ENCODE measurements around the gene ZNF784. TPM values are rescaled to one million over a fixed set of nuclear protein-coding genes. Genes with fewer than 3 reads are reported as not detected.

ZNF784 gene
- total RNA-seq, 2 experiments from 2014 or later, result 3.6 to 3.7 TPM

DNA sequence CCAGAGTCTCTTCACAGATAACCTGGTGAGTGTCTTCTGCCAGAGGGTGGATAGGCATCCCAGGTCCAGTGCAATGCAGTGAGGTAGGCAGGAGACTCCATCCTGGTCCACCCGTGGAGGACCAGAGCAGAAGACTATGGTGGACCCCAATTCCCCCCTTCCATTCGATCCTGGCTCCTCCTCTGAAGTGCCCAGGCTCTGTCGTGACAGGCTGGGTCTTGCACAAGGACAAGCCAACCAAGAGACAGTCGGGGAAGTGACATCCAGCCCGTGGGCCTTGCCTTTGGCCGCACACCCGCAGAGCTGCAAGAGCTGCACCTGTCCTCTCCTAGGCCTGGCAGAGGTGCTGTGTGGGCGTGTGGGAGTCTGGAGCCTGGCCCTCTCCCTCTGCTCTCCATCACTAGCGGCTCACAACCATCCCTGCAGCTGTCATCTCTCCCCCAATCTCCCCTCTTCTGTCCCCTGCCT lies 3.1 kb downstream of the ZNF784 start:
- CTCF ChIA-PET, result interaction anchor here (1.6 to 2.4 kb wide), 3 partner anchors 10 to 15 kb away, joined by 6 to 14 read pairs (median 7); partner anchors contain the start of gene ZNF865
- peak overlapping the region; percentile 86 for H3K27ac Mint-ChIP-seq
- H3K36me3 Mint-ChIP-seq (ENCODE audit: low read depth), result peaks cover 28% of the 10 kb centered on the region
- intact Hi-C loops (cut with micrococcal nuclease), result no loop called here
- peaks cover 45% of the 10 kb centered on the region for H3K4me1 Mint-ChIP-seq (ENCODE audit: low read depth)
- ATAC-seq (no peak), DNase-seq (no peak)
- no peaks in the 10 kb centered on the region for H3K27me3 Mint-ChIP-seq
- no peaks in the 10 kb centered on the region for H3K9me3 Mint-ChIP-seq
- POLR2A ChIA-PET, result interaction anchor here (4.0 kb wide), 1 partner anchor 15 kb away, joined by 26 read pairs; the partner anchor contains the start of gene ZNF865
- no peak overlapping the region for H3K4me3 Mint-ChIP-seq
- TF ChIP-seq, protein P1, sequence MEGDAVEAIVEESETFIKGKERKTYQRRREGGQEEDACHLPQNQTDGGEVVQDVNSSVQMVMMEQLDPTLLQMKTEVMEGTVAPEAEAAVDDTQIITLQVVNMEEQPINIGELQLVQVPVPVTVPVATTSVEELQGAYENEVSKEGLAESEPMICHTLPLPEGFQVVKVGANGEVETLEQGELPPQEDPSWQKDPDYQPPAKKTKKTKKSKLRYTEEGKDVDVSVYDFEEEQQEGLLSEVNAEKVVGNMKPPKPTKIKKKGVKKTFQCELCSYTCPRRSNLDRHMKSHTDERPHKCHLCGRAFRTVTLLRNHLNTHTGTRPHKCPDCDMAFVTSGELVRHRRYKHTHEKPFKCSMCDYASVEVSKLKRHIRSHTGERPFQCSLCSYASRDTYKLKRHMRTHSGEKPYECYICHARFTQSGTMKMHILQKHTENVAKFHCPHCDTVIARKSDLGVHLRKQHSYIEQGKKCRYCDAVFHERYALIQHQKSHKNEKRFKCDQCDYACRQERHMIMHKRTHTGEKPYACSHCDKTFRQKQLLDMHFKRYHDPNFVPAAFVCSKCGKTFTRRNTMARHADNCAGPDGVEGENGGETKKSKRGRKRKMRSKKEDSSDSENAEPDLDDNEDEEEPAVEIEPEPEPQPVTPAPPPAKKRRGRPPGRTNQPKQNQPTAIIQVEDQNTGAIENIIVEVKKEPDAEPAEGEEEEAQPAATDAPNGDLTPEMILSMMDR (IDR thresholded peaks at IDR 0.05), result no peak

DNA sequence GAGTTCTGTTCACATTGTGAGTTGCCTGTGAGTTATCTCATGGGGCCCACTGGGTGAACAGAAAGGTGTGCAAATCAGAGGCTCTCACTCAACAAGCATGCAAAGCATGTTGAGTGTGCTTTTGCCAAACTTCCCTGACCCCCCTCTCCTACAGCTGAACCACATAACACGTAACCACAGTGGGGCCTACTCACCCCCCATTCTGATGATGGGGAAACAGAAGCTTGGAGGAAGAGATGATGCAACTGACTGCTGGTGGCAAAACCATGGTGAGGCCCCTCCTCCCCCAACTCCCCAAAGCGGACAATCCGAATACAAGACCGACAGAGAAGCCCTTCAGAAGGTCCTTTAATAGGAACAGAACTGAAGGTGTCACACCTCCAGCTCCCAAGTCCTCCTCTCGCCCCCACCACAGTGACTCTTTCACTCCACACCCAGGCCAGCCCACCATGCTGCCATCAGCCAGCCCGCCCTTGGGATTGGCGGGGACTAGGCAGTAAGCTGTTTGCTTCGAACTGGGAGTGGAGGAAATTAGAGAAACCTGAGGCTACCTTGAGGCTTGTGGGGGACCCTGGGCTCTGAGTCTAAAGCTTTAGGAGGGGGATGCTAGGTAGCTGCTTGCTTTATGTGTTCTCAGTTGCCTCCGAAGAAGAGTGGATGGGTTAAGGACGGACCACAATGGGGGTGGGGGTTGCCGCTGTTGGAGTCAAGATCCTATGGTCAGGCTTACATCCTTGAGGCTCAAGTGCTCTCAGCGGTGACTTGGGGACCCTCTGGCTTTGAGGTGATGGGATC lies 3.8 kb downstream of the ZNF784 start:
- TF ChIP-seq, protein P1 (IDR thresholded peaks at IDR 0.05), result no peak
- intact Hi-C loops (cut with micrococcal nuclease), result no loop called here
- Mint-ChIP-seq H3K27me3 (no peaks in the 10 kb centered on the region), H3K4me3 (no peak overlapping the region), H3K9me3 (no peaks in the 10 kb centered on the region), H3K27ac (peak overlapping the region; percentile 86), H3K36me3 (ENCODE audit: low read depth) (peaks cover 28% of the 10 kb centered on the region), H3K4me1 (ENCODE audit: low read depth) (peaks cover 41% of the 10 kb centered on the region)
- ChIA-PET POLR2A (interaction anchor here (0.8 to 4.0 kb wide), 3 partner anchors 14 to 40 kb away, joined by 3 to 26 read pairs (median 4); partner anchors contain the start of genes FIZ1, ZNF579 and ZNF865), CTCF (interaction anchor here (1.4 to 2.4 kb wide), 4 partner anchors 11 to 34 kb away, joined by 4 to 14 read pairs (median 6); partner anchors contain the start of genes U2AF2 and ZNF865)
- DNase-seq (peak; percentile 78), ATAC-seq (peak; percentile 18)

DNA sequence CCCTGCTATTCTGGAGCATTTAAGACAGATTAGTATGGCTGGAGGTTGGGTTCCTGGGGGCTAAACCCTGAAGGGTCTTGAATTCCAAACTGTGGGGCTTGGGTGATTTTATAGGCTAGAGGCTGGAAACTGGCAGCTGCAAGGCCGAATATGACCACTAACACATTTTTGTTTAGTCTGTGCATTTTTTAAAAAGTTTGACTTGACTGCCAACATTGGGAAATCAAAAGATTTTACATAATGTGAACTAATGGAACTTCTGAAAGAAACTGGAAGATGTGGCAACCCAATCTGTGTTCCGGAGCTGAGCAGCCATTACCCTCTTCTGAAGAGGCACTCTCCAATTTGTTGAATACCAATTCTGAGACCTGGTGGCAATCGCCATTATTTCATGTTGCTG lies 5.1 kb downstream of the ZNF784 start:
- H3K4me1 Mint-ChIP-seq (ENCODE audit: low read depth), result peaks cover 34% of the 10 kb centered on the region
- peaks cover 32% of the 10 kb centered on the region for H3K36me3 Mint-ChIP-seq (ENCODE audit: low read depth)
- ChIA-PET POLR2A (interaction anchor here (0.7 to 4.0 kb wide), 4 partner anchors 13 to 20 kb away, joined by 3 to 26 read pairs (median 4); partner anchors contain the start of genes FIZ1 and ZNF865), CTCF (interaction anchor here (1.8 to 2.4 kb wide), 2 partner anchors 13 kb away, joined by 4 to 14 read pairs; partner anchors contain the start of gene ZNF865)
- intact Hi-C loops (cut with micrococcal nuclease), result no loop called here
- H3K4me3 Mint-ChIP-seq, result no peak overlapping the region
- H3K27me3 Mint-ChIP-seq, result no peaks in the 10 kb centered on the region
- no peaks in the 10 kb centered on the region for H3K9me3 Mint-ChIP-seq
- TF ChIP-seq, protein P1 (IDR thresholded peaks at IDR 0.05), result no peak
- H3K27ac Mint-ChIP-seq, result no peak overlapping the region
- DNase-seq (no peak), ATAC-seq (no peak)

DNA sequence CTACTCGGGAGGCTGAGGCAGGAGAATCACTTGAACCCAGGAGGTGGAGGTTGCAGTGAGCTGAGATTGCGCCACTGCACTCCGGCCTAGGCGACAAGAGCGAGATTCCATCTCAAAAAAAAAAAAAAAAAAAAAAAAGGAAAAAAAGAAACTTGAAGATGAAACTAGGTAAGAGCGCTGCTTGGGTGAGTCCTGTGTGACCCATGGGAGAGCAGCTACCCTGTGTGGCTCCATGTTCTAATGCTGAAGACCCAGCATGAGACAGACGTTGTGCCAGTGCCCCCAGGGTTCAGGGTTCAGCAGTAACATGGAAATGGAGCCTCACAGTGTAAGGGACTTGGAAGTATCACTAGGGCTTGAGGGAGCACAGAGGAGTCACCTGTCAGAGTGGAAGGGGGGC lies 5.9 kb downstream of the ZNF784 start:
- ChIA-PET CTCF (interaction anchor here (1.8 to 3.0 kb wide), 2 partner anchors 12 to 14 kb away, joined by 4 to 15 read pairs; partner anchors contain the start of gene ZNF865), POLR2A (interaction anchor here (1.3 to 4.0 kb wide), 3 partner anchors 12 to 19 kb away, joined by 3 to 26 read pairs (median 4); partner anchors contain the start of genes FIZ1 and ZNF865)
- Mint-ChIP-seq H3K4me1 (ENCODE audit: low read depth) (peaks cover 27% of the 10 kb centered on the region), H3K9me3 (no peaks in the 10 kb centered on the region), H3K36me3 (ENCODE audit: low read depth) (peaks cover 32% of the 10 kb centered on the region), H3K27me3 (no peaks in the 10 kb centered on the region), H3K4me3 (no peak overlapping the region), H3K27ac (peak overlapping the region; percentile 20)
- DNase-seq (no peak), ATAC-seq (no peak)
- intact Hi-C loops (cut with micrococcal nuclease), result no loop called here
- TF ChIP-seq, protein P1 (IDR thresholded peaks at IDR 0.05), result no peak

Measured in activated CD8-positive, alpha-beta T cell treated with anti-CD3 and anti-CD28 coated beads for 36 hours (primary cell).